Vagina (tissue), 2 donors: ENCODE results near the gene LRMDA.

ENCODE experiments used
- POLR2A ChIP-seq, 2 donors: fragments of 450-650 bp; IDR thresholded peaks; one replicate each; pipeline ENCODE4 v1.6.1; 2017; ENCODE audit warnings: antibody characterized with exemption in 2 of 2, mild to moderate bottlenecking in 2 of 2, moderate library complexity in 2 of 2
- POLR2AphosphoS5 ChIP-seq, 2 donors: sonication (generic); formaldehyde crosslinking; IDR thresholded peaks; one replicate each; pipeline ENCODE4 v1.9.0; 2017; ENCODE audit warnings: antibody characterized with exemption in 2 of 2, mild to moderate bottlenecking in 2 of 2, low read depth in 1 of 2; ENCODE audit not compliant: insufficient read depth in 1 of 2
- TF ChIP-seq, protein P1 (sequence below), 3 experiments: fragments of 450-650 bp in 2 of 3; fragments of 200-600 bp in 1 of 3; sonication (generic) in 1 of 3; IDR thresholded peaks; one replicate each; pipeline ENCODE4 v1.5.1; 2017 to 2019; ENCODE audit warnings: antibody characterized with exemption in 3 of 3, mild to moderate bottlenecking in 2 of 3, moderate library complexity in 2 of 3

DNA sequence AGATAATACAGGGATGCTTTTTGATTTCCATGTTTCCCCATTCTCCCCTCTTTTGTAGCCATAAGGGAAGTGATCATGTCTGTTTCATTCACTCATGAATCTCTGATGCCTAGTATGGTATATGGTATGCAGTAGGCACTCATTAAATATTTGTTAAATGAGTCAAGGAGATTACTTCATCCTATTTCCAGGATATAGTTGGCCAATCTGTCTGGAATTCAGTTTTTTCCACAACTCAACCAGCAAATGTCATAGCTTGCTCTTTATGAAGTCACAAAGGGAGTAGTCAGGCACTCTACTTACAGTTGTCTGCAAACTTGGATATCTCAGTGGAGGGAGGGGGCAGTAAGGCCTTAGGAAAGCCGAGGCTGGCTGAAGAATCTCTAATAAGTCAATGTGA, 853.6 kb downstream of the LRMDA start:
- TF ChIP-seq, protein P1, sequence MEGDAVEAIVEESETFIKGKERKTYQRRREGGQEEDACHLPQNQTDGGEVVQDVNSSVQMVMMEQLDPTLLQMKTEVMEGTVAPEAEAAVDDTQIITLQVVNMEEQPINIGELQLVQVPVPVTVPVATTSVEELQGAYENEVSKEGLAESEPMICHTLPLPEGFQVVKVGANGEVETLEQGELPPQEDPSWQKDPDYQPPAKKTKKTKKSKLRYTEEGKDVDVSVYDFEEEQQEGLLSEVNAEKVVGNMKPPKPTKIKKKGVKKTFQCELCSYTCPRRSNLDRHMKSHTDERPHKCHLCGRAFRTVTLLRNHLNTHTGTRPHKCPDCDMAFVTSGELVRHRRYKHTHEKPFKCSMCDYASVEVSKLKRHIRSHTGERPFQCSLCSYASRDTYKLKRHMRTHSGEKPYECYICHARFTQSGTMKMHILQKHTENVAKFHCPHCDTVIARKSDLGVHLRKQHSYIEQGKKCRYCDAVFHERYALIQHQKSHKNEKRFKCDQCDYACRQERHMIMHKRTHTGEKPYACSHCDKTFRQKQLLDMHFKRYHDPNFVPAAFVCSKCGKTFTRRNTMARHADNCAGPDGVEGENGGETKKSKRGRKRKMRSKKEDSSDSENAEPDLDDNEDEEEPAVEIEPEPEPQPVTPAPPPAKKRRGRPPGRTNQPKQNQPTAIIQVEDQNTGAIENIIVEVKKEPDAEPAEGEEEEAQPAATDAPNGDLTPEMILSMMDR (IDR thresholded peaks at IDR 0.05) = no peak
- TF ChIP-seq POLR2A (IDR thresholded peaks at IDR 0.05) (no peak), POLR2AphosphoS5 (IDR thresholded peaks at IDR 0.05; ENCODE audit: insufficient read depth in 1 of 2, low read depth in 1 of 2) (no peak)
